ENCODE measurements around the gene GPC6. TPM values are rescaled to one million over a fixed set of nuclear protein-coding genes. Genes with fewer than 3 reads are reported as not detected.

GPC6 gene
- polyA plus RNA-seq, 1 donor (not counting 4 experiments of a cell fraction or from before 2014, with no cell fraction given) = 0.42 TPM

DNA sequence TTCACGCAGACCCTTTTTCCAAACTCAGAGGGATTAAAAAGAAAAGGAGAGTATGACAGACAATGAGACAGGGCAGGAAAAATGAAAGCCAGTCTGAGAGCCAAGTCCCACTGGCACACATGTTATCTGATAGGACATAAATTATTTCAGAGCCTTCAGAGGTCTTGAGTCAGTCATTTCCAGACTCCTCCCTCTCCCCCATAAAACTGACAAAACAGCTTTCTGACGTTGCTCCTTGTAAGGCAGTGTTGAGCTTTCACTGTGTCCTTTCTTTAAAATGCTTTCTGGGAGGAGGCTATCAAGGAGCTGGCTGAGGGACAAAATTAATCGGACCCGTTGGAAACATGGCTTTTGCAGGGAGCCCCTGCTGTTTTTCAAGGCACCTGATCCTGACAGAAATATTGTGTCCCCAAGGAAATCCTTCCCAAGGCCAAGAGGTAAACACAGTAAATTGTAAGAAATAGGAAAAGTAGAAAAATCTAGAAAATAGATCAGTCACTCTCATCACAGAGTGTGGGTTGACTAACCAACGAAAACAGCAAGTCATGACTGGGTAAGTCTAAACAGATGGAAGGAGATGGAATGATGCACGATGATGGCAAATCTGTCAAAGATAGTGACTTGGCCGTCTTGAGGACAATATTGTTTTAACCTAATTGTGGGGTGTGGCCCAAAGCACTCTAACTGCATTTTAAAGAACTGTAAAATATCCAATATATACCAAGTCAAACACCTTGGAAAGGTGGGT lies 1163.2 kb downstream of the GPC6 start:
- H3K9ac ChIP-seq (ENCODE audit: control insufficient read depth, extremely low read depth, insufficient read depth, low read length) = no peak overlapping the region
- dilution Hi-C loops (cut with MboI; ENCODE audit: extremely low pct_ligation_motif_present, low sequenced_read_pairs) = no loop called here
- H3K27ac ChIP-seq (ENCODE audit: control insufficient read depth, insufficient read depth, low read length) = no peak overlapping the region
- H3K79me2 ChIP-seq (ENCODE audit: control insufficient read depth, insufficient read depth, low read length) = no peaks in the 10 kb centered on the region
- H3K9me1 ChIP-seq (ENCODE audit: control insufficient read depth, extremely low read depth, insufficient read depth, low read length) = no peaks in the 10 kb centered on the region
- no peaks in the 10 kb centered on the region for H3K9me3 ChIP-seq (ENCODE audit: control insufficient read depth, low read depth, low read length)
- H4K20me1 ChIP-seq (ENCODE audit: control insufficient read depth, extremely low read depth, insufficient read depth, low read length) = no peaks in the 10 kb centered on the region
- FAIRE-seq (no peak), DNase-seq (ENCODE audit: low read depth, low spot score) (no peak)
- no peak overlapping the region for H3K4me3 ChIP-seq (ENCODE audit: control insufficient read depth in 2 of 3, extremely low read depth in 1 of 3, insufficient read depth in 2 of 3, low read depth in 1 of 3, low read length in 3 of 3)
- TF ChIP-seq EZH2 (IDR thresholded peaks at IDR 0.05; ENCODE audit: low read length) = no peak
- TF ChIP-seq, protein P1, sequence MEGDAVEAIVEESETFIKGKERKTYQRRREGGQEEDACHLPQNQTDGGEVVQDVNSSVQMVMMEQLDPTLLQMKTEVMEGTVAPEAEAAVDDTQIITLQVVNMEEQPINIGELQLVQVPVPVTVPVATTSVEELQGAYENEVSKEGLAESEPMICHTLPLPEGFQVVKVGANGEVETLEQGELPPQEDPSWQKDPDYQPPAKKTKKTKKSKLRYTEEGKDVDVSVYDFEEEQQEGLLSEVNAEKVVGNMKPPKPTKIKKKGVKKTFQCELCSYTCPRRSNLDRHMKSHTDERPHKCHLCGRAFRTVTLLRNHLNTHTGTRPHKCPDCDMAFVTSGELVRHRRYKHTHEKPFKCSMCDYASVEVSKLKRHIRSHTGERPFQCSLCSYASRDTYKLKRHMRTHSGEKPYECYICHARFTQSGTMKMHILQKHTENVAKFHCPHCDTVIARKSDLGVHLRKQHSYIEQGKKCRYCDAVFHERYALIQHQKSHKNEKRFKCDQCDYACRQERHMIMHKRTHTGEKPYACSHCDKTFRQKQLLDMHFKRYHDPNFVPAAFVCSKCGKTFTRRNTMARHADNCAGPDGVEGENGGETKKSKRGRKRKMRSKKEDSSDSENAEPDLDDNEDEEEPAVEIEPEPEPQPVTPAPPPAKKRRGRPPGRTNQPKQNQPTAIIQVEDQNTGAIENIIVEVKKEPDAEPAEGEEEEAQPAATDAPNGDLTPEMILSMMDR (optimal IDR thresholded peaks at IDR 0.05 in 1 of 3, IDR thresholded peaks at IDR 0.05 in 1 of 3, conservative IDR thresholded peaks at IDR 0.05 in 1 of 3; ENCODE audit: extremely low read depth in 1 of 3, insufficient read depth in 2 of 3, low read length in 3 of 3) = no peak
- no peak overlapping the region for H3K4me2 ChIP-seq (ENCODE audit: control insufficient read depth, extremely low read depth, insufficient read depth, low read depth, low read length)
- H2AFZ ChIP-seq (ENCODE audit: control insufficient read depth, low read length) = no peak overlapping the region
- H3K27me3 ChIP-seq (ENCODE audit: control insufficient read depth, extremely low read depth, insufficient read depth, low read length) = no peaks in the 10 kb centered on the region
- no peaks in the 10 kb centered on the region for H3K36me3 ChIP-seq (ENCODE audit: control insufficient read depth in 2 of 2, extremely low read depth in 1 of 2, insufficient read depth in 2 of 2, low read length in 2 of 2)
- H3K4me1 ChIP-seq (ENCODE audit: control insufficient read depth, extremely low read depth, insufficient read depth, low read length) = no peaks in the 10 kb centered on the region

DNA sequence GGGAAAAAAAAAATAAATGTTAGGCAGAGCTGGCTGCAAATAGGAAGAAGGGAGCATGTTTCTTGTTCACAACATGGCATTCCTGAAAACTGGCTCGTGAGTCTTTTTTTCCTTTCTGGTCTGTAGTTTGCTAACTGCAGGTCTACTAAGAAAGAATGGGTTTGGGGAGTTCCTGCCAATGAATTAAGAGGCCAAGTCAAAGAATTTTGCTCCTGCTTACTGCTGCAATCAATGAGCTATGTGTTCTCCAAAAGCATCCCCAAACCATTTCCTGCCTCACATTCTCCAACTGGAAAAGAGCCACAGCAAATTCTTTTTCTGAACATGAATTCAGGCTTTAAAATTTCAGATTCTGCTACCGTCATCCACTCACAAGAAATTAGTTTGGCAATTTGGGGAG lies 1164.3 kb downstream of the GPC6 start:
- no peaks in the 10 kb centered on the region for H3K9me1 ChIP-seq (ENCODE audit: control insufficient read depth, extremely low read depth, insufficient read depth, low read length)
- H3K27ac ChIP-seq (ENCODE audit: control insufficient read depth, insufficient read depth, low read length) = no peak overlapping the region
- H3K9me3 ChIP-seq (ENCODE audit: control insufficient read depth, low read depth, low read length) = no peaks in the 10 kb centered on the region
- no peak overlapping the region for H3K4me3 ChIP-seq (ENCODE audit: control insufficient read depth in 2 of 3, extremely low read depth in 1 of 3, insufficient read depth in 2 of 3, low read depth in 1 of 3, low read length in 3 of 3)
- DNase-seq (ENCODE audit: low read depth, low spot score) (no peak), FAIRE-seq (no peak)
- H3K9ac ChIP-seq (ENCODE audit: control insufficient read depth, extremely low read depth, insufficient read depth, low read length) = no peak overlapping the region
- no peaks in the 10 kb centered on the region for H3K36me3 ChIP-seq (ENCODE audit: control insufficient read depth in 2 of 2, extremely low read depth in 1 of 2, insufficient read depth in 2 of 2, low read length in 2 of 2)
- no peak overlapping the region for H3K4me2 ChIP-seq (ENCODE audit: control insufficient read depth, extremely low read depth, insufficient read depth, low read depth, low read length)
- no peak for TF ChIP-seq EZH2 (IDR thresholded peaks at IDR 0.05; ENCODE audit: low read length)
- TF ChIP-seq, protein P1 (optimal IDR thresholded peaks at IDR 0.05 in 1 of 3, IDR thresholded peaks at IDR 0.05 in 1 of 3, conservative IDR thresholded peaks at IDR 0.05 in 1 of 3; ENCODE audit: extremely low read depth in 1 of 3, insufficient read depth in 2 of 3, low read length in 3 of 3) = no peak
- H3K27me3 ChIP-seq (ENCODE audit: control insufficient read depth, extremely low read depth, insufficient read depth, low read length) = no peaks in the 10 kb centered on the region
- dilution Hi-C loops (cut with MboI; ENCODE audit: extremely low pct_ligation_motif_present, low sequenced_read_pairs) = no loop called here
- H4K20me1 ChIP-seq (ENCODE audit: control insufficient read depth, extremely low read depth, insufficient read depth, low read length) = no peaks in the 10 kb centered on the region
- H3K79me2 ChIP-seq (ENCODE audit: control insufficient read depth, insufficient read depth, low read length) = no peaks in the 10 kb centered on the region
- no peaks in the 10 kb centered on the region for H3K4me1 ChIP-seq (ENCODE audit: control insufficient read depth, extremely low read depth, insufficient read depth, low read length)
- H2AFZ ChIP-seq (ENCODE audit: control insufficient read depth, low read length) = no peak overlapping the region

All from keratinocyte (primary cell).